GM21390 (cell line): ENCODE data around the gene TAB2.
"Not testable (repeated sequence)": the region's sequence is repeated elsewhere in the genome, so short reads cannot be mapped to it uniquely, and the experiment has no call there.

Experiments used
- ATAC-seq: cut with Tn5 transposase; IDR thresholded peaks from one replicate; pipeline ENCODE4 v1.9.1; 2021; ENCODE audit not compliant: unreplicated experiment

TAB2 gene

GRCh38 chr6:149455031-149455732, 137.7 kb downstream of the TAB2 start:
- ATAC-seq, result no peak

GRCh38 chr6:149456311-149457021, 139.0 kb downstream of the TAB2 start:
- no peak for ATAC-seq

GRCh38 chr6:149457316-149457884, 139.9 kb downstream of the TAB2 start:
- no peak for ATAC-seq

DNA sequence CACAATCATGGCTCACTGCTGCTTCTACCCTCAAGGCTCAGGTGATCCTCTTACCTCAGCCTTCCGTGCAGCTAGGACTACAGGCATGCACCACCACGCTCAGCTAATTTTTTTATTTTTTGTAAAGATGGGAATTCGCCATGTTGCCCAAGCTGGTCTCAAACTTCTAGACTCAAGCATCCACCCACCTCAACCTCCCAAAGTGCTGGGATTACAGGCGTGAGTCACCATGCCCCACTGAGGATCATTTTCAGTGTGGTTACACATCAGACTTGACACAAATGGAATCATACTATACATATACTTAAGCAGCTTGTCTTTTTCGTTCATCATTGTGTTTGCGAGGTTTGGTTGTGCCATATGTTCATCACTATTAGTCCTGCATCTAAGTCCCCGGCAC, 140.7 kb downstream of the TAB2 start:
- no peak for ATAC-seq

- ATAC-seq, result no peak
Measured at GRCh38 chr6:149458806-149459205, 141.3 kb downstream of the TAB2 start.

DNA sequence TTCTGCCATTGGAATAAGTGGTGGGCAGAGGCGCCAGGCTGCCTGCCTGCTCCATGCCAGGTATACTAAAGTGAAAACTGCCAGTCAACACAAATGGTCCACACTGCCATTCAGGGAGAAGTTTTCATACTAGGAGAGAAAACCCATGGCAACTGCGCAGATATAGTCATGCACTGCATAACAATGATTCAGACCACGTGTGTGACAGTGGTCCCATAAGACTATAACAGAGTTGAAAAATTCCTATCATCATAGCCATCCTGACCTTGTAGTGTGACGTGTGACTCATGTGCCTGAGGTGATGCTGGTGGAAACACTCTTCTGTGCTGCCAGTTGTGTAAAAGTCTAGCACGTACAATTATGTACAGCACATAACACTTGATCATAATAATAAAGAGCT, 142.2 kb downstream of the TAB2 start:
- no peak for ATAC-seq

DNA sequence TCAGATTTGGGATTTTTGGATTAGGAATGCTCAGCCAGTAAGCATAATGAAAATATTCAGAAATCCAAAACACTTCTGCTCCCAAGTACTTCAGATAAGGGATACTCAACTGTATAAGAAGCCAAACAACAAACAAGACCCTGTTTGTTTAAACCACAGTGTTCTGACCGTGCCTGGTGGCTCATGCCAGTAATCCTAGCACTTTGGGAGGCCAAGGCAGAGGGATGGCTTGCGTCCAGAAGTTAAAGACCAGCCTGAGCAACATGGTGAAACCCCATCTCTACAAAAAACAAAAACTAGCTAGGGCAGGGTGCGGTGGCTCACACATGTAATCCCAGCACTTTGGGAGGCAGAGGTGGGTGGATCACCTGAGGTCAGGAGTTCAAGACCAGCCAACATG, 142.7 kb downstream of the TAB2 start:
- not testable (repeated sequence) for ATAC-seq
